HG03139 (cell line): ENCODE results near the gene TM2D1.
"Not testable (repeated sequence)": the region's sequence is repeated elsewhere in the genome, so short reads cannot be mapped to it uniquely, and the experiment has no call there.

ENCODE experiments used
- ATAC-seq: cut with Tn5 transposase; IDR thresholded peaks from one replicate; pipeline ENCODE4 v1.9.1; 2021; ENCODE audit not compliant: unreplicated experiment

TM2D1 gene

GRCh38 chr1:61724813-61725694, at the start of gene TM2D1:
TM2D1 (minus strand) TSS chr1:61725141; CDS start chr1:61725120, 21 bp downstream.
- ATAC-seq = peak; percentile 99

- no peak for ATAC-seq
Measured at GRCh38 chr1:61770131-61770530, 45.2 kb upstream of the TM2D1 start.

DNA sequence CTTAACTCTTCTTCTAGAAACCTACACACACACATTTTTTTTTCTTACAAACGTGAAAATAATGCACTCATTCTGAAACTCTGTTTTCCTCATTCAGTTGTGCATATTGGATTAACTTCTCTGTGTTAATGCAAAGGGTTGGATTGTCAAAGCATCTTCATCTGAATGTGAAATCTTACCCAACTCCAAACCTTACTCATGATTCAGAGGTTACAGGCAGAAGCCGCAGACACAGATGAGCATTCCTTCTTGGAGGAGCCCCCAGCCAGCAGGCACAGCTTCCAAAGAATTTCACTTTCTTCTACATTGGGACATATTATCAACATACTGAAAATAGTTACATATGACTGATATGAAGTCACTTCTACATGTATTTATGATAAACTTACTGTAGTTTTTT, 33.0 kb upstream of the TM2D1 start:
- no peak for ATAC-seq

GRCh38 chr1:61756773-61757172, 31.8 kb upstream of the TM2D1 start:
- no peak for ATAC-seq

DNA sequence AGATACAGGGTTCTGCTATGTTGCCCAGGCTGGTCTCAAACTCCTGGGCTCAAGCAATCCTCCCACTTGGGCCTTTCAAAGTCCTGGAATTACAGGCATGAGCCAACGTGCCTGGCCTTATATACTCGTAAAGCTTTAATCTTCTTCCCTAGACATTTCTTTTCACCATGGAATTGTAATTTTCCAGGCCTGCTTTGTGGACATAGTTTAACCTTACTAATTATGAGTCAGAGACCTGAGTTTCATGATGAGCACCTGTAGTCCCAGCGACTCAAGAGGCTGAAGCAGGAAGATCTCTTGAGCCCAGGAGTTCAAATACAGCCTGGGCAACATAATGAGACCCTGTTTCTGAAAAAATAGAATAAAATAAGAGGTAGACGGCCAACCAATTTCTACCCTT, 29.6 kb upstream of the TM2D1 start:
- no peak for ATAC-seq

DNA sequence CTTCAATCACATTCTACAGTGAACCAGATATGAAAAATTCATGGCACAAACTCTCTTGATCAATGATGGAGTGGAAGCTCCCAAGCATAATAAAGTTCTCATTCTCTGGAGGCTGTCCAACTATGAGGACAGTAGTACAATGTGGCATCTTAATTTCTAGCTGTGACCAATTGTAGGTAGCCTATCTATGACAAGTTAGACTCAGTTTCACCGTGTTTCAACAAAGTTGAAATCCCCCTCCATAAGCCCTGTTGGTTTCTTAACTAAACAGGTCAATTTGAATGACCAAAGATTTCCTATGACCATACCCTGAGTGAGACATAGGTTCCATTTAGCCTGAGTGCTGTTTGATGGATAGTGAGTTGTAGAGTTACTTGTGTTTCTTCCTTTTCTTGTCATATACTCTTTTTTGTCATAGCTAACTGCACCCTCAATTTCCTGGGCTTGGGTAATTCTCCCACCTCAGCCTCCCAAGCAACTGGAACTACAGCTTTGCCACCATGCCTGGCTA, 29.1 kb upstream of the TM2D1 start:
- no peak for ATAC-seq

DNA sequence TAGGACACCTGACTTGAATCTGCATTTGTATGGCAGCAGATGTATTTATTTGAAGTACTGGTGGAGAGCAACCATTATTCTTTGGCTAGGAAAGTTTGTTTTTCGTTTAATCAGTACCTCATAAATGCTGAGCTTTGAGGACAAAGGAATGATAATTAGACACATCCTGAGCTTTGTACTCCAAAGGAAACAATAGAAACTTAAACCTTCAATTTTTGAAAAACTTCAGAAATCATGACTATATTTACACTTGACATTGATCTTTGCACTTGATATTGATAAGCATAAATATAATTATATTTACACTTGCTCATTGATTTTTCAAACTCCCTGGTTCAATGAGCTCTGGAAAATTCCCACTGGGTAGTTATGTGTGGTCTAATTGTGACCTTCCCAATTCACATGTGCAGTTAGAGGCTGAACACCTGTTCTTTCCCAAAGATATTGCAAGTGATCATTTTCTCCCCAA, 28.0 kb upstream of the TM2D1 start:
- no peak for ATAC-seq

DNA sequence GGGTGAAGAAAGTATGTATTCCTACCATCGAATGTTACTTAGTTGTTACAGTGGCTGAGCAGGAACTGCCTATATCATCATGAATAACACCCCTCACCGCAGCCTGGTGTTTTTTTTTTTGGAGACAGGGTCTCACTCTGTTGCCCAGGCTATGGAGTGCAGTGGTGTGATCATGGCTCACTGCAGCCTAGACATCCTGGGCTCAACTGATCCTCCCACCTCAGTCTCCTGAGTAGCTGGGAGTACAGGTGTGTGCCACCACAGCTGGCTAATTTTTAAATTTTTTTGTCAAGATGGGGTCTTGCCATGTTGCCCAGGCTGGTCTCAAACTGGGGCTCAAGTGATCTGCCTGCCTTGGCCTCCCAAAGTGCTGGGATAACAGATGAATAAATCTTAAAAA, 24.6 kb upstream of the TM2D1 start:
- ATAC-seq = no peak

DNA sequence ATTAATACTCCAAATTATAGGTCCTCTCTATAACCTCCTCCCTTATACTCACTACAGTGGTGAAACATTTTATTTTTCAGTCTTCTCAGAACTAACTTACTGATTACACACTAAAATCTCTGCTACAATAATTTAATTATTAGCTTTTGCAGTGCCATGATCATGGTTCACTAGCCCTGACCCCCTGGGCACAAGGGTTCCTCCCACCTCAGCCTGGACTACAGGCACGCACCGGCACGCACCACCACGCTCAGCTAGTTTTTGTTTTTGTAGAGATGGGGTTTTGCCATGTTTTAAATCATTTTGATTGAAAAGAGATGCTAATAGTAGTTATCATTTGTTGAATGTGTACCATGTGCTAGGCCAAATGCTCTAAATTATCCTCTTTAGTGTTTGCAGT, 23.6 kb upstream of the TM2D1 start:
- ATAC-seq = no peak

- no peak for ATAC-seq
Measured at GRCh38 chr1:61746813-61747212, 21.9 kb upstream of the TM2D1 start.

DNA sequence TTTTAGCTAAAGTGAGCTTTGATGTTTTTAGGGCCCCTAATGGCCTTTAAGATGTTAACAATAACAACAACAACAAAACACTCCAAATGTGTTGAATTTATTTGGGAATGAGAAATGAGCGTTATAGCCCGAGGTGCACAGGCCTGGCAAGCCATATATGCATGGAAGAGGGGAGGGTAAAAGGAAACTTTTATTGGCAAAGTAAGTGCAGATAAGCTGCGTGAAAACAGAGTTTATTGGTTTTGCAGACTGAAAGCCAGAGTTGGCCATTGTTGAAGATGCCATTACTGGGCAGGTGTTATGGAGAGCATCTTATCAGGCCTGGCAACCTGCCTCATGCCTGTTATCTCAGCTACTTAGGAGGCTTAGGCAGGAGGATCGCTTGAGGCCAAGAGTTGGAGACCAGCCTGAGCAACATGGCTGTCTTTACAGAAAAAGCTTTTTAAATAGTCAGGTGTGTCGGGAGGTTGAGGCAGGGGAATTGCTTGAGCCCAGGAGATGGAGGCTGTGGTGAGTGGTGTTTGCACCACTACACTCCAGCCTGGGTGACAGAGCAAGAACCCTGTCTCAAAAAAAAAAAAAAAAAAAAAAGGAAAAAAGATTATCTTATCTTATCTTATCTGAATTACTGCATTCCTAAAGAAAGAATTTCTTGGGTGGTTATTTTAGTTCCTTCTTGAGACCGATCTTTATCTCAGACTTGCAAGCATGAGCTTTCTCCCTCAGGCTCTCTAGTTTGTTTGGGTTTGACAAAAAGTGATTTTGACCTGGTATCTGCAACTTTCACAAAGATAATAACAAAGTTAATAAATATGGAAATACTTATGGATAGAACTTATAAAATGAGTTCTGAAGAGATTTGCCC, 19.0 kb upstream of the TM2D1 start:
- no peak for ATAC-seq

- no peak for ATAC-seq
Measured at GRCh38 chr1:61743431-61743705, 18.4 kb upstream of the TM2D1 start.

DNA sequence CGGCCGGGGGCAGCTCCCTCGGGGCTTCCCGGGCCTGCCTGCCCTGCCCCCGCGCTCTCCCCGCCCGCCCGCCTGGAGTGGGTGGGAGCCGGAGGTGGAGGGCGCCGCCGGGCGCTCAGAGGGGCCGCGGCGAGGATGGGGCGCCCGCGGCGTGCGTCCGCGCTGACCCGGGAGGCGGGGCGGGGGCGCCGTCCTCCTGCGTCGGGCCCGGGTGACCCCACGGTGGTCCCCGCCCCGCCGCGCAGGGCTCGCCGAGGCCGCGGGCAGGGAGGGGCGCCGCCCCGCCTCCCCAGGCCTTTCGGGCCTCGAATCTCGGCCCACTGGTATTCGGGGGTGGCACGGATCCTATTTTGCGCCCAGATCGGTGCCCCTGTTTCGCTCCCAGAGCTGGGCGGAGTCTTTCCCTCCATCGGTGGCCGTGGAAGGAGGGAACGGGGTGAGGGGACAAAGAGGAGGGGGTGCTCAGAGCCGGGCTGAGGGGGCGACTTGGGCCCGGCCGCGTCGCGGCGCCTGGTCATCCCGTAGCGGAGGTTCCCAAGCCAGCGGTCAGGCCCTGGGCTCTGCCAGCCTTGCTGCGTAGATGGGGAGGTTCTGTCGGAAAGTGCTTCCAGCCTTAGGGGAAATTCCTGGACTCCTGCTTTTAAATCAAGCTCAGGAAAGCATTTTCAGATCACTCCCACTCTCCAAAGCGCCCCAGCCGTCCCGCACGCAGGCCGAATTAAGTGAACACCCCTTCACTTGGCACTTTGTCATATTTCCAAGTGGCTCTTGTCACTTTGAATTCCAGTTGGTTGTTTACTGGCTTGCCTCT, 17.9 kb upstream of the TM2D1 start:
- peak; percentile 42 for ATAC-seq

- peak; percentile 76 for ATAC-seq
Measured at GRCh38 chr1:61741711-61742619, 17.0 kb upstream of the TM2D1 start, which contains the start of gene PATJ. PATJ (plus strand) TSS chr1:61742480; CDS start chr1:61762893, 20,413 bp downstream.

DNA sequence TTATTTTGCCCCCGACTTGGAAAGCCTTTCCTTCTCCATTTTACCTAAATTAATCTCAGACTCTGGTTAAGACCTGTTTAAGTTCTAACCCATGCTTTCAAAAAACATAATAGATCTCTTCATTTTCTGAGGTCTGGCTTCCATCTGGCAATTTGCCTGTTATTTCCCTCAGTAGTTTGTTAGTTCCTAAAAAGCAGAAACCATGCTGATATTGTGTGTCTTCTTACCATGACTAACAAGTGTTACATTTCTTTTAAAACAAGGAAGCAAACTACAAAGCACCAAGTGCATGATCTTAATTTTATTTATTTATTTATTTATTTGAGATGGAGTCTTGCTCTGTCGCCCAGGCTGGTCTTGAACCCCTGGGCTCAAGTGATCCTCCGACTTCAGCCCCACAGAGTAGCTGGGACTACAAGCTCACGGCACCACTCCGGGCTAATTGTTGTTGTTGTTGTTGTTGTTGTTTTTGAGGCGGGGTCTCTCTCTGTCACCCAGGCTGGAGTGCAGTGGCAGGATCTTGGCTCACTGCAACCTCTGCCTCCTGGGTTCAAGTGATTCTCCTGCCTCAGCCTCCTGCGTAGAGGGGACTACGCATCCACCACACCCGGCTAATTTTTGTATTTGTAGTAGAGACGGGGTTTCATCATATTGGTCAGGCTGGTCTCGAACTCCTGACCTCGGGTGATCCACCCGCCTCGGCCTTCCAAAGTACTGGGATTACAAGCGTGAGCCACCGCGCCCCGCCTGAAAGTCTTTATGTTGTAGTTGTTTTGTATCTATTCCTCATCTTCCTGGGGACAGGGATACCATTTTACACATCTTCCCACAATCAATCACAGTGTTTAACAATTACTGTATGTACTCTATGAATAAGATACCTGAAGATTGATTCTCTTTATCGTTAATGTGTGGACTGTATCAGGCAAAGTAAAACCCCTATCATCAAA, 16.1 kb upstream of the TM2D1 start:
- ATAC-seq = no peak

- no peak for ATAC-seq
Measured at GRCh38 chr1:61732726-61733125, 7.8 kb upstream of the TM2D1 start.

- ATAC-seq = not testable (repeated sequence)
Measured at GRCh38 chr1:61730679-61731078, 5.7 kb upstream of the TM2D1 start.

- ATAC-seq = no peak
Measured at GRCh38 chr1:61727544-61727943, 2.6 kb upstream of the TM2D1 start.

DNA sequence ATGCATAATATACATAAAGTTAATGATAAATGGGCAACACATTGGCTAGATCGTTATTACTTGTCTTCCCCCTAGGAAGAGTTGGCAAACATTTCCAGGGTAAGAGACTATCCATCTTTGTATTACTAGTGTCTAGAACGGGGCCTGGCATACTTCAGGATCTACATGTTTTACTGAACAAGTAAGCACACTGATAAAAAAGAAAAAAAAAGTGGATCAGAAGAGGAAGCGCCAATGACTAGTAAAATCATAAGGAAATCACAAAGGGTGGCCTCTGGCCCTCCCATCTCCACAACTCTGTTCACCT, 482 bp downstream of the TM2D1 start:
- peak; percentile 2 for ATAC-seq
